GM12864 (cell line): Measurements from ENCODE around the gene SLC11A1.

Experiments
- DNase-seq: peaks from one replicate; pipeline ENCODE4 v3.0.0-alpha.2; 2011; ENCODE audit warnings: low read depth
- H3K4me3 ChIP-seq: 2 replicates; pipeline ENCODE4 v1.5.1; 2011; ENCODE audit warnings: mild to moderate bottlenecking, low read depth, low read length, control low read depth
- CTCF ChIP-seq: IDR thresholded peaks from 2 replicates; pipeline ENCODE4 v1.5.1; 2011; ENCODE audit warnings: low read depth, mild to moderate bottlenecking, moderate library complexity, low read length, control low read depth, inconsistent platforms; ENCODE audit errors: missing control alignments

The SLC11A1 gene

GRCh38 chr2:218403810-218404209, 21.7 kb downstream of the SLC11A1 start:
- TF ChIP-seq CTCF = no peak
- no peak for DNase-seq
- H3K4me3 ChIP-seq = no peak overlapping the region

DNA sequence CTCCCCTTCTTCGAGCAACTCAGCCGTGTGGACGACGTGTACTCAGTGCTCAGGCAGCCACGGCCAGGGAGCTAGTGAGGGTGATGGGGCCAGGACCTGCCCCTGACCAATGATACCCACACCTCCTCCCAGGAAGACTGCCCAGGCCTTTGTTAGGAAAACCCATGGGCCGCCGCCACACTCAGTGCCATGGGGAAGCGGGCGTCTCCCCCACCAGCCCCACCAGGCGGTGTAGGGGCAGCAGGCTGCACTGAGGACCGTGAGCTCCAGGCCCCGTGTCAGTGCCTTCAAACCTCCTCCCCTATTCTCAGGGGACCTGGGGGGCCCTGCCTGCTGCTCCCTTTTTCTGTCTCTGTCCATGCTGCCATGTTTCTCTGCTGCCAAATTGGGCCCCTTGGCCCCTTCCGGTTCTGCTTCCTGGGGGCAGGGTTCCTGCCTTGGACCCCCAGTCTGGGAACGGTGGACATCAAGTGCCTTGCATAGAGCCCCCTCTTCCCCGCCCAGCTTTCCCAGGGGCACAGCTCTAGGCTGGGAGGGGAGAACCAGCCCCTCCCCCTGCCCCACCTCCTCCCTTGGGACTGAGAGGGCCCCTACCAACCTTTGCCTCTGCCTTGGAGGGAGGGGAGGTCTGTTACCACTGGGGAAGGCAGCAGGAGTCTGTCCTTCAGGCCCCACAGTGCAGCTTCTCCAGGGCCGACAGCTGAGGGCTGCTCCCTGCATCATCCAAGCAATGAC, 22.4 kb downstream of the SLC11A1 start:
- no peak for TF ChIP-seq CTCF
- DNase-seq = no peak
- no peak overlapping the region for H3K4me3 ChIP-seq

- DNase-seq = no peak
- H3K4me3 ChIP-seq = peak overlapping the region; percentile 50; the same call in 1 of the 2 replicates
- no peak for TF ChIP-seq CTCF
Observed at GRCh38 chr2:218405086-218405745, 23.1 kb downstream of the SLC11A1 start.

- TF ChIP-seq CTCF = no peak
- no peak for DNase-seq
- peak overlapping the region; percentile 50 for H3K4me3 ChIP-seq
Observed at GRCh38 chr2:218405746-218406208, 23.7 kb downstream of the SLC11A1 start.

GRCh38 chr2:218406209-218406948, 24.3 kb downstream of the SLC11A1 start:
- peak overlapping the region; percentile 50 for H3K4me3 ChIP-seq
- peak; percentile 68 for DNase-seq
- TF ChIP-seq CTCF = peak; percentile 78

- H3K4me3 ChIP-seq = peak overlapping the region; percentile 46
- no peak for DNase-seq
- no peak for TF ChIP-seq CTCF
Observed at GRCh38 chr2:218406949-218407618, 25.0 kb downstream of the SLC11A1 start.
